Left lung (tissue), 14 donors: ENCODE measurements around the gene KCNA2. TPM values are rescaled to one million over a fixed set of nuclear protein-coding genes. Genes with fewer than 3 reads are reported as not detected.

Source experiments
- ATAC-seq: fragments of 200-7000 bp; cut with Tn5 transposase; one replicate; pipeline ENCODE4 v1.9.1; 2020; ENCODE audit warnings: moderate library complexity
- DNase-seq, 4 donors: peaks; one replicate each; pipeline ENCODE4 v3.0.0-alpha.2; 2013 to 2020
- H3K27ac ChIP-seq, 2 donors: fragments of 200-600 bp; sonication (generic) in 1 of 2; one replicate each; pipeline versions ENCODE4 v1.5.0 to v1.8.0; 2020 to 2021
- H3K27me3 ChIP-seq, 2 donors: fragments of 200-600 bp; sonication (generic) in 1 of 2; one replicate each; pipeline versions ENCODE4 v1.5.0 to v1.8.0; 2020 to 2021
- H3K36me3 ChIP-seq, 2 donors: fragments of 200-600 bp; sonication (generic) in 1 of 2; one replicate each; pipeline versions ENCODE4 v1.5.0 to v1.8.0; 2020 to 2021
- H3K4me1 ChIP-seq, 2 donors: fragments of 200-600 bp; one replicate each; pipeline ENCODE4 v1.8.0; 2021
- H3K4me3 ChIP-seq, 2 donors: fragments of 200-600 bp; sonication (generic) in 1 of 2; one replicate each; pipeline versions ENCODE4 v1.5.0 to v1.8.0; 2020 to 2021; ENCODE audit warnings: mild to moderate bottlenecking in 1 of 2
- H3K9me3 ChIP-seq, 2 donors: fragments of 200-600 bp; sonication (generic) in 1 of 2; one replicate each; pipeline versions ENCODE4 v1.5.0 to v1.8.0; 2020 to 2021
- CTCF ChIP-seq, 2 donors: fragments of 200-600 bp; sonication (generic) in 1 of 2; IDR thresholded peaks; one replicate each; pipeline versions ENCODE4 v1.5.0 to v1.8.0; 2021; ENCODE audit warnings: antibody characterized with exemption in 2 of 2
- intact Hi-C, 2 donors: fragments of 100-400 bp; cut with DNase I; formaldehyde crosslinking; loops; one replicate each; pipeline versions ENCODE4 v1.11.2 to v1.14.2; 2022
- long read RNA-seq, 12 donors: library from polyadenylated mRNA in 2 of 12; unstranded in 2 of 12; transcript quantifications; one replicate each; pipeline ENCODE4 v2.0.0 and lab custom pipeline, GENCODE V29; 2019 to 2026
- polyA plus RNA-seq, 6 donors: library from polyadenylated mRNA; unstranded; fragments of 120-200 nt; gene quantifications; one replicate each; pipeline ENCODE4 v1.2.1, GENCODE V29; 2013; ENCODE audit not compliant: insufficient read length in 6 of 6
- total RNA-seq, 2 donors: library from RNA; stranded (reverse); fragmentation: NEBNext Ultra II Directional; extraction: Animal tissue kit (Norgen Biotek cat#: 25700); gene quantifications; one replicate each; pipeline ENCODE4 v1.2.1, GENCODE V29; 2021
- donor health status: DM: no; HTN: yes; CAD: no.
- donor health status: DM: no; HTN: no; CAD: no.

The KCNA2 gene
- total RNA-seq (under 1 TPM; 0.42 to 0.50 TPM), polyA plus RNA-seq (1 to 10 TPM in 1 of 6 donors, under 1 TPM in 5; 0.46 to 1.1 (median 0.87) TPM)
- long read RNA-seq, donor 1, partial matches to known transcripts: 0 of 1 reads
- long read RNA-seq, donor 1, other reads (novel, unspliced or antisense): 0 of 1 reads
- long read RNA-seq, donor 2, partial matches to known transcripts: 5 of 6 reads
- long read RNA-seq, donor 2, other reads (novel, unspliced or antisense): 0 of 6 reads
- long read RNA-seq, donor 3: 0 reads
- long read RNA-seq, donor 4: 0 reads
- long read RNA-seq, donor 5: 0 reads
- long read RNA-seq, donor 6, partial matches to known transcripts: 0 of 1 reads
- long read RNA-seq, donor 6, other reads (novel, unspliced or antisense): 0 of 1 reads
- long read RNA-seq, donor 7: 0 reads
- long read RNA-seq, donor 8: 0 reads
- long read RNA-seq, donor 9: 0 reads
- long read RNA-seq, donor 10: 0 reads
- long read RNA-seq, donor 11, partial matches to known transcripts: 0 of 4 reads
- long read RNA-seq, donor 11, other reads (novel, unspliced or antisense): 0 of 4 reads
- long read RNA-seq, donor 12: 0 reads

DNA sequence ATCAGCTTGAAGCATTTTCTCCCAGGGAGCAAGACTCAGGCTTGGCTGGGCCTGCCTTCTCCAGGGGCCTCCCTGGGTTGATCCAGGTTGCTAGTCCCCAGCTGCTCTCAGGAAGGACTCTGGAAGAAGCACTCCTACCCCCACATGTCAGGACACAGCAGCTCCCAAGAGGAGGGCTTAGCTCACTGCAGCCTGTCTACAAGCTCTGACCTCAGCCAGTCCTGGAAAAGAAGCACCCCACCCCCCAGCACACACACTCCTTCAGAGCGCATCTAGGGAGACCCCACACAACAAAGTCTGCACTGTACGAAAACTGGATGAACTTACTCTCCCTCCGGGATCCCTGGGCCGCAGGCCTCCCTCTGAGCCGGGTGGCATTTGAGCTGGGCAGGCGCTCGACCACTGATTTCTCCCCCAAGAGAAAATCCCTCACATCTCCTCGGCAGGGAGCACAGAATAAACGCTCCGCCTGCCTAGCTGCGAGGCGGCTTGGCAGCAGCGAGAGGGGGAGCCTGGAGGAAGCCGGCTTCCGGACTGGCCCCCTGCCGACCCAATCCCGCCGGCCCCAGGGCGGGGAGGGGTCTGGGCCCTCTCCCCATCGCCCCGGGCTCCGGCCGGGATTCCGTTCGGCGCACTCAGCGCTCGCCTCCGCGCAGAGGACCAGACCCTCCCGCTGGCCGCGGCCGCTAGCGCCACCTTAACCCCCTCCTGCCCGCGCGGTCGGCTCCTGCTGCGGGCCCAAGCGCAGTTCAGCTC, at the start of gene KCNA2:
Gene KCNA2 (minus strand): TSS at position 458 of the 756 bp plus-strand sequence. CDS start 1,576 bp downstream, outside the sequence.
- Histone ChIP-seq H3K9me3 (no peaks in the 10 kb centered on the region), H3K4me1 (peaks cover 12 to 26% of the 10 kb centered on the region in 2 donors), H3K4me3 (peak within 1 kb of the TSS; percentile 34 to 40), H3K27ac (no peak within 1 kb of the TSS), H3K27me3 (peaks cover 46 to 83% of the 10 kb centered on the region in 2 donors), H3K36me3 (no peaks in the 10 kb centered on the region)
- intact Hi-C loops: no loop called here
- DNase-seq: peak in 3 of 4 donors; percentile 54 to 79 (median 70)
- ATAC-seq: peak; percentile 69
- no peak for TF ChIP-seq CTCF (IDR thresholded peaks at IDR 0.05)

DNA sequence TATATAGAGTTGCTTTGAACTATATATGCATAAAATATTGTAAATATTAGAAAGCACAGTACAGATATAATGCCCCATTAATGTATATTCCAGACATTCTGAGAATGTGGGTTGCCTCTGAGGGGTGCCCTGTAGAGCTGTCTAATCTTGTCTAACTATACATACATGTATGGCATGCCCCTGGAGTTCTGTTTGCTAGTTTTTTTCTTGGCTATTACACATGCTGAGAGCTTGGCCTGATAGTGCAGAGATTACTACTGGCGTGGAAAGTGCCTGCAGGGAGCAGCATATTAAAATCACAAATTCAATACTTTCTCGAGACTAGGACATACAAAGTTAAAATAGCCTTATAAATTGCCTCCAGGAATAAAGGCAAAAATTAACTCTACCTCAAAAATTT, 44.5 kb upstream of the KCNA2 start:
- H3K27me3 ChIP-seq: no peaks in the 10 kb centered on the region
- H3K9me3 ChIP-seq: no peaks in the 10 kb centered on the region
- intact Hi-C loops: no loop called here
- no peaks in the 10 kb centered on the region for H3K36me3 ChIP-seq
- no peak for TF ChIP-seq CTCF (IDR thresholded peaks at IDR 0.05)
- H3K4me3 ChIP-seq: no peak overlapping the region
- H3K4me1 ChIP-seq: peaks cover 22 to 31% of the 10 kb centered on the region in 2 donors
- H3K27ac ChIP-seq: no peak overlapping the region
- DNase-seq (no peak), ATAC-seq (no peak)

GRCh38 chr1:110648417-110648816, 42.3 kb upstream of the KCNA2 start:
- DNase-seq (no peak), ATAC-seq (no peak)
- Histone ChIP-seq H3K9me3 (no peaks in the 10 kb centered on the region), H3K27ac (no peak overlapping the region), H3K4me3 (no peak overlapping the region), H3K36me3 (no peaks in the 10 kb centered on the region), H3K4me1 (peaks cover 22 to 53% of the 10 kb centered on the region in 2 donors), H3K27me3 (no peaks in the 10 kb centered on the region)
- intact Hi-C loops: no loop called here
- TF ChIP-seq CTCF (IDR thresholded peaks at IDR 0.05): no peak

GRCh38 chr1:110647254-110647891, 41.2 kb upstream of the KCNA2 start:
- H3K36me3 ChIP-seq: no peaks in the 10 kb centered on the region
- H3K27me3 ChIP-seq: no peaks in the 10 kb centered on the region
- TF ChIP-seq CTCF (IDR thresholded peaks at IDR 0.05): no peak
- peak; percentile 79 for ATAC-seq
- H3K4me1 ChIP-seq: peaks cover 22 to 61% of the 10 kb centered on the region in 2 donors
- intact Hi-C loops: no loop called here
- no peak overlapping the region for H3K4me3 ChIP-seq
- no peaks in the 10 kb centered on the region for H3K9me3 ChIP-seq
- peak overlapping the region; percentile 51 to 54 for H3K27ac ChIP-seq
- DNase-seq: peak in 2 of 4 donors; percentile 75 to 85
